Activated naive CD4-positive, alpha-beta T cell treated with anti-CD3 and anti-CD28 coated beads, Interleukin-2, amount 50 U/mL, for 16 hours (primary cell): ENCODE data around the gene FUNDC2.
"Not testable (repeated sequence)": the region's sequence is repeated elsewhere in the genome, so short reads cannot be mapped to it uniquely, and the experiment has no call there.

ENCODE experiments used
- DNase-seq: peaks from one replicate; pipeline ENCODE4 v3.0.0-alpha.2; 2020

FUNDC2 gene, protein sequence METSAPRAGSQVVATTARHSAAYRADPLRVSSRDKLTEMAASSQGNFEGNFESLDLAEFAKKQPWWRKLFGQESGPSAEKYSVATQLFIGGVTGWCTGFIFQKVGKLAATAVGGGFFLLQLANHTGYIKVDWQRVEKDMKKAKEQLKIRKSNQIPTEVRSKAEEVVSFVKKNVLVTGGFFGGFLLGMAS

DNA sequence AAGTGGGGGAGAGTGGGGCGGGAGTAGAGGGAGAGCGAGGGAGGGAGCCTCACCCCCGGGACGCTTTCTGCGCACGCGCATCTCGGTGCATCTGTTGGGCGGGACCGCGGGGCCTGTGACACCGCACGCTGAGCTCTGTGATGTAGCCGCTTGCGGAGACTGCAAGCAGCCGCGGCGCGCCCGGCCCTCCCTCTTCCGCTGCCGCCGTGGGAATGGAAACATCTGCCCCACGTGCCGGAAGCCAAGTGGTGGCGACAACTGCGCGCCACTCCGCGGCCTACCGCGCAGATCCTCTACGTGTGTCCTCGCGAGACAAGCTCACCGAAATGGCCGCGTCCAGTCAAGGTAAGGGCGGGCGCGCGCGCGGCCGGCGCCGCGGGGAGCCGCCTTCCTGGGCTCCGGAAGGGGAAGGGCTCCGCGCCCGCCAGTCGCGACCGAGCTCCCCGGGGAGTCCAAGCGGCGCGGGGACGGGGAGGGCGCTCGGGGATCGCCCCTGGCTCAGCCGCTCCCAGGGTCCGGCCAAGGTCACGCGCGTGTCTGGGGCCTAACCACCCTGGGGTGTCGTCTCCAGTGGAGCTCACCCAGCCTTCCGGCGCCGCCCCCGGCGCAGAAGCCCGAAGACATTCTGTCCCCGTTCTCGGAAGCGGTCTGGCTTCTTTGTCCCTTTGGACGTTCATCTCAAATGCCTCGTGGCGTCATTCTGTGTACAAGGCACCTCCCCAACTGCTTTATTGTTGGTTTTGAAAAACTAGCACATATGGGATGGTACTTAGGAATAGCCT, at the start of gene FUNDC2:
Gene FUNDC2 (plus strand): TSS at position 118 of the 782 bp plus-strand sequence. CDS start 95 bp downstream, at position 213.
- DNase-seq = peak; percentile 90

GRCh38 chrX:154979629-154980028, 47.0 kb upstream of the FUNDC2 start:
- no peak for DNase-seq

GRCh38 chrX:154980330-154981115, 46.1 kb upstream of the FUNDC2 start:
- DNase-seq = peak; percentile 74

GRCh38 chrX:154981116-154981411, 45.6 kb upstream of the FUNDC2 start:
- no peak for DNase-seq

DNA sequence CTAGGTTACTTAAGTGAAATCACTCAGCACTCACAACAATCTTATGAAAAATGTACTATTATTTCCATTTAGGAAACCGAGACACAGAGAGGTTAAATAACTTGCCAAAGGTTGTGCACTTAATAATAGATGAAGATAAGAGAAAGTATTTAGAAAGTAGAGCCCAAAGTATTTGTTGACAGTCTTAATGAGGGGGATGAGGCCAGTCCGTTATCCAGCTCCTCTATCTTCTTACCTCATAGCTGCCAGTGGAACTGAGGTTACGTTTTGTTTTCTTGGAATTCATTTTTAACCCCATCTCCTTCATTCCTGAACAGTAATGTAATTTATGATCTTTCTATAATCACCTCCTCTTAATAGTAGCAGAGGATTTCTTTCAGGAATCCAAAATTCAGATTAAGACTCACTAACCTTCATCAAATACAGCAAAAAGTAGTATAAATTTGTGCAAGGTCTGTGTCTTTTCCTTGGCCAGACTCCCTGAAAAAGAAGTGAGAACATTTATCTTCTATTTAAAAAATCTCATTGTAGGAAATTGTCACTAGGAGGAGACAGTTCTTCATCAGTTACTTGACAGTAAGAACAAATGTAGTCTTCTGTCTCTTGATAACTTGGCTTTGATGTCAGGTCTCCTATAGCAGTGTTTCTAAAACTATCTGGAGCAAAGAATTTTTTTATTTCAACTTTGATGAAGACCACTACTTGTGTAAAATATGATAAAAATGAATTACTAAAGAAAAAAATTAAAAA, 39.6 kb upstream of the FUNDC2 start:
- DNase-seq = no peak

- DNase-seq = no peak
These were observed 38.7 kb upstream of the FUNDC2 start for GRCh38 chrX:154987940-154988339.

- no peak for DNase-seq
These were observed 37.9 kb upstream of the FUNDC2 start for GRCh38 chrX:154988719-154989118.

GRCh38 chrX:154990496-154990895, 36.1 kb upstream of the FUNDC2 start:
- DNase-seq = no peak

- peak; percentile 12 for DNase-seq
These were observed 35.6 kb upstream of the FUNDC2 start for GRCh38 chrX:154991039-154991438.

- no peak for DNase-seq
These were observed 35.2 kb upstream of the FUNDC2 start for GRCh38 chrX:154991476-154991875.

GRCh38 chrX:154998204-154998880, 28.3 kb upstream of the FUNDC2 start:
- no peak for DNase-seq

- no peak for DNase-seq
These were observed 25.8 kb upstream of the FUNDC2 start for GRCh38 chrX:155000841-155001240.

GRCh38 chrX:155001873-155002272, 24.8 kb upstream of the FUNDC2 start:
- no peak for DNase-seq

DNA sequence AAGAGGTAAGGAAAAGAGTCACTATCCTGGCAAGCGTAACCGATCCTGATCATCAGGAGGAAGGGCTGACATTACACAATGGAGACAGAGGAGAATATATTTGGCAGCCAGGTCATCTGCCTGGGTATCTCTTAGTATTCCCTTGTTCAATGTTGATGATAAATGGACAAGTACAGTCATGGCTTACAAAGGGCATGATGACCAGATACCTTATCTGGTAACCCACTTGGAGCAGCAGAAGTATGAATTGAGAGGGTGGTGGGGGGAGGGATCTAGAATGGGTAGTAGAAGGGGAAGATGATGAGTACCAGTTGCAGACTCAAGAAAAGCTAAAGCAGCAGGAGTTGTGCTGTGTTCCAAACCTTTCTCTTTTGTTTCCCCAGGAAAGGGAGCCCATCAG, 21.5 kb upstream of the FUNDC2 start:
- no peak for DNase-seq

- DNase-seq = not testable (repeated sequence)
These were observed 20.3 kb upstream of the FUNDC2 start for GRCh38 chrX:155006379-155006778.

DNA sequence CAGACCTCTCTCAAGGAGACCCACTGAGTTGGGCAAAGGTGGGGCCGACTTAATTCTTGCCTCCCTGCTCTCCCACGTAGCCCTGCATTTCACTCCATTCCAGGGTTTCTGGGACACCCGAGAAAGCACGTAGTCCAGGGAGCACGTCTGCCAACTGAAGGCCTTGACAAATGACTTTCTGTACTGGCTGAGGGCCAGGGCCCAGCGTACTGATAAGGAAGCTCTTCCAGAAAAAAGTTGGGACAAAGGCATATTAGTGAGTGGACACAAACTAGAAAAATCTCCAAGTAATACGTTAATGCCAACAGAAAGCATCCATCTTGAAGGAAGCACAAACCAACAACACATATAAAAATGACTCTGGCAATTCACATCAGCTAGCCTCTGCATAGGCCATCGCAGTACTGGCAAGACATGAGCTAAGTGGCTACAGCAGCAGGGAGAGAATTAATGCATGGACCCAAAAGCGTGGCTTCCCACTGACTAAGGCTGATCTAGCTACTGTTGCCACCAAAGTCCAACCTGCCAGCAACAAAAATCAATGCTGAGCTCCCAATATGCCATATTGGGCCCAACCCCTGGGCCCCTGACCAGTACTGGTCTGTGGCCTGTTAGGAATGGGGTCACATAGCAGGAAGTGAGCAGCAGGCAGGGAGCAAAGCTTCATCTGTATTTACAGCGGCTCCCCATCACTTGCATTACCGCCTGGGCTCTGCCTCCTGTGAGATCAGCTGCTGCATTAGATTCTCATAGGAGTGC, 19.6 kb upstream of the FUNDC2 start:
- DNase-seq = not testable (repeated sequence)

GRCh38 chrX:155008578-155008977, 18.1 kb upstream of the FUNDC2 start:
- not testable (repeated sequence) for DNase-seq

DNA sequence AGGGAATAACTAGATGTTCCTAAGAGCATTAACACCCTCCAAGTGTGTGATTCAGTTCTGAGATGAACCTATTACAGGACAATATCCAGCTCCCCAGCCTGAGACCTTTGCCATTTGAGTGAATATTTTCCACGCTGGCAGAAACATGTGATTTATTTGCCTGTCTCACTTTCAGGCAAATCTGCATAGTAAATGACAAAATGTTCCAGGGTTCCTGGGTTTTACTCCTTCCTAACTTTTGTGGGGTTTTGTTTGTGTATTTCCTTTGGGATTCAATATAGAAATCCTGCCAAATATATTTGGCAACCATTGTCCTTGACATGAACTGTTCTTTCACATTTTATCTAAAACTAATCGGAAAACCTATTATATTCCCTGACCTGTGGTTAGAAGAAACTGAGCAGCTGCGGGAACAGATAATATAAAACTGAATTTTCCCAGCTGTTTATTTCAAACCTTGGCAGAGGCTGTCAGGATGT, 16.6 kb upstream of the FUNDC2 start:
- DNase-seq = no peak

- no peak for DNase-seq
These were observed 6.1 kb upstream of the FUNDC2 start for GRCh38 chrX:155020591-155020990.

GRCh38 chrX:155022585-155022984, 4.1 kb upstream of the FUNDC2 start, which contains the start of gene F8:
TSS of gene F8 (minus strand) at chrX:155022723. CDS start at chrX:155022552, 171 bp downstream.
- no peak for DNase-seq
